ENCODE measurements around the gene GBA2. TPM values are rescaled to one million over a fixed set of nuclear protein-coding genes. Genes with fewer than 3 reads are reported as not detected.
A peak's percentile ranks its signal among the peaks of the same experiment; 100 is the strongest.

The GBA2 gene
- total and polyA plus RNA-seq, 4 donors = 42.4 to 78.7 (median 46.2) TPM

GRCh38 chr9:35696520-35697215 is 52.4 kb downstream of the GBA2 start:
- Histone ChIP-seq H3K4me1 (ENCODE audit: control insufficient read depth in 5 of 5, insufficient read depth in 5 of 5, low read length in 5 of 5) (peaks cover 0 to 2% (median 0%) of the 10 kb centered on the region in 5 donors), H3K36me3 (ENCODE audit: control insufficient read depth in 4 of 4, insufficient read depth in 4 of 4, low read length in 4 of 4) (peaks cover 31 to 48% (median 44%) of the 10 kb centered on the region in 4 donors), H3K9ac (ENCODE audit: insufficient read depth in 1 of 2, low read length in 2 of 2) (no peak overlapping the region), H3K9me3 (ENCODE audit: control insufficient read depth in 4 of 4, insufficient read depth in 3 of 4, low read length in 3 of 4) (no peaks in the 10 kb centered on the region), H3K4me3 (no peak overlapping the region), H3K27ac (ENCODE audit: low read depth in 1 of 2, low read length in 1 of 2) (peak overlapping the region in 1 of 2 donors; percentile 58), H3K27me3 (ENCODE audit: control insufficient read depth in 3 of 3, insufficient read depth in 3 of 3, low read length in 2 of 3) (no peaks in the 10 kb centered on the region)
- TF ChIP-seq CTCF (IDR thresholded peaks at IDR 0.05; ENCODE audit: control extremely low read depth, extremely low read depth) = peak; percentile 74
- ATAC-seq (ENCODE audit: insufficient read depth, low FRiP score) (peak; percentile 32), DNase-seq (peak; percentile 39 to 56 (median 45))
- WGBS, 2 donors = 37 to 45% methylated on average over 9 of the region's 9 CpGs

GRCh38 chr9:35695943-35696401 is 53.1 kb downstream of the GBA2 start:
- DNase-seq (no peak), ATAC-seq (ENCODE audit: insufficient read depth, low FRiP score) (no peak)
- peaks cover 0 to 5% (median 0%) of the 10 kb centered on the region in 5 donors for H3K4me1 ChIP-seq (ENCODE audit: control insufficient read depth in 5 of 5, insufficient read depth in 5 of 5, low read length in 5 of 5)
- no peaks in the 10 kb centered on the region for H3K27me3 ChIP-seq (ENCODE audit: control insufficient read depth in 3 of 3, insufficient read depth in 3 of 3, low read length in 2 of 3)
- H3K9ac ChIP-seq (ENCODE audit: insufficient read depth in 1 of 2, low read length in 2 of 2) = no peak overlapping the region
- H3K27ac ChIP-seq (ENCODE audit: low read depth in 1 of 2, low read length in 1 of 2) = peak overlapping the region in 1 of 2 donors; percentile 58
- no peaks in the 10 kb centered on the region for H3K9me3 ChIP-seq (ENCODE audit: control insufficient read depth in 4 of 4, insufficient read depth in 3 of 4, low read length in 3 of 4)
- 89% methylated on average over 3 of the region's 3 CpGs for WGBS, 2 donors
- no peak overlapping the region for H3K4me3 ChIP-seq
- TF ChIP-seq CTCF (IDR thresholded peaks at IDR 0.05; ENCODE audit: control extremely low read depth, extremely low read depth) = no peak
- peaks cover 29 to 42% (median 39%) of the 10 kb centered on the region in 4 donors for H3K36me3 ChIP-seq (ENCODE audit: control insufficient read depth in 4 of 4, insufficient read depth in 4 of 4, low read length in 4 of 4)

- ATAC-seq (ENCODE audit: insufficient read depth, low FRiP score) (no peak), DNase-seq (no peak)
- H3K36me3 ChIP-seq (ENCODE audit: control insufficient read depth in 4 of 4, insufficient read depth in 4 of 4, low read length in 4 of 4) = peaks cover 0 to 2% (median 2%) of the 10 kb centered on the region in 4 donors
- peaks cover 6 to 25% (median 11%) of the 10 kb centered on the region in 5 donors for H3K4me1 ChIP-seq (ENCODE audit: control insufficient read depth in 5 of 5, insufficient read depth in 5 of 5, low read length in 5 of 5)
- no peak overlapping the region for H3K4me3 ChIP-seq
- WGBS, 2 donors = 81 to 86% methylated on average over 13 of the region's 13 CpGs
- no peak overlapping the region for H3K9ac ChIP-seq (ENCODE audit: insufficient read depth in 1 of 2, low read length in 2 of 2)
- H3K27ac ChIP-seq (ENCODE audit: low read depth in 1 of 2, low read length in 1 of 2) = peak overlapping the region; percentile 44 to 91
- H3K27me3 ChIP-seq (ENCODE audit: control insufficient read depth in 3 of 3, insufficient read depth in 3 of 3, low read length in 2 of 3) = no peaks in the 10 kb centered on the region
- no peak for TF ChIP-seq CTCF (IDR thresholded peaks at IDR 0.05; ENCODE audit: control extremely low read depth, extremely low read depth)
- H3K9me3 ChIP-seq (ENCODE audit: control insufficient read depth in 4 of 4, insufficient read depth in 3 of 4, low read length in 3 of 4) = no peaks in the 10 kb centered on the region
These were observed 57.2 kb downstream of the GBA2 start for GRCh38 chr9:35691757-35692301.

All from lung (tissue), 12 donors.